Measurements from ENCODE around the gene CXCL9. TPM values are rescaled to one million over a fixed set of nuclear protein-coding genes. Genes with fewer than 3 reads are reported as not detected.
"Not testable (repeated sequence)": the region's sequence is repeated elsewhere in the genome, so short reads cannot be mapped to it uniquely, and the experiment has no call there.

CXCL9 gene
- not detected in 2 replicates for total RNA-seq (2014; rRNA removed; shearing (Covaris generic))

DNA sequence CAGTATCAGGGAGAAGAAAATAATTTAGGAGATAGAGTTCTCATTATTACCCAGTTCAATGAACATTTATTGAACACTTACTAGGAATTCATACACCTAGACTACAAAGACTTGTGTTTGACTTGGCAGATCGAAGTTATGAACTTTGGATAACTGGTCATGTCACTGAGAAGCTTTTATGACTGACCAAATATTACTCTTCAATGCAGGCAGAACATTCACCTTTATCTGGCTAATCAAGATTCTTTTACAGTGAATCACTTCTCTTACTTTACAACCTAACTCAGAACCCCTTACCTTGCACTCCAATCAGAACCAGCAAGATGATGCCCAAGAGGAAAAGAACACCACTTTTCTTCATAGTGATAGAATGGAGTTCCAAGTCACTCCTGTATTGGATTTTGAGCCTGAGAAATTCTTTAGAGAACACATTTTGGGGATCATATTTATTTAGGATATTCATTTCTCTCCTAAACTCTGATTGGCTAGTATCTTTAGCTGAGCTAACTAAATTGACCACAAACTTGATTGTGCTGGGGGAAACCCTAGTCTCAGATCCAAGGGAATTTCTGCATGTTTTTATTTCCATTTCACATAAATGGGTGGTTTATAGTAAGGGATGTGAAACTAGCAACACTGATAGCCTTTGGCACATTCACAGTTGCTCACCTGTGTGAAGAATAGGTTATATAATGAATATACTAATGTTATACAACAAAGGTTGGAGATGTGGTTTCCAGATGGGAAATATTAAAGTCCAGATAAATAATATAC is at the start of gene CXCL9:
Gene CXCL9, minus strand, starts transcription at position 421 of the 774 bp plus-strand sequence. Its CDS starts 60 bp downstream, at position 361.
- no peak for DNase-seq (ENCODE audit: low read depth)

GRCh38 chr4:76055421-76055820 is 48.1 kb upstream of the CXCL9 start:
- DNase-seq (ENCODE audit: low read depth), result no peak

GRCh38 chr4:76055016-76055415 is 47.7 kb upstream of the CXCL9 start:
- no peak for DNase-seq (ENCODE audit: low read depth)

GRCh38 chr4:76053730-76054129 is 46.4 kb upstream of the CXCL9 start:
- no peak for DNase-seq (ENCODE audit: low read depth)

- DNase-seq (ENCODE audit: low read depth), result not testable (repeated sequence)
Observed at GRCh38 chr4:76050560-76051050, 43.3 kb upstream of the CXCL9 start.

- DNase-seq (ENCODE audit: low read depth), result not testable (repeated sequence)
Observed at GRCh38 chr4:76049860-76050416, 42.6 kb upstream of the CXCL9 start.

DNA sequence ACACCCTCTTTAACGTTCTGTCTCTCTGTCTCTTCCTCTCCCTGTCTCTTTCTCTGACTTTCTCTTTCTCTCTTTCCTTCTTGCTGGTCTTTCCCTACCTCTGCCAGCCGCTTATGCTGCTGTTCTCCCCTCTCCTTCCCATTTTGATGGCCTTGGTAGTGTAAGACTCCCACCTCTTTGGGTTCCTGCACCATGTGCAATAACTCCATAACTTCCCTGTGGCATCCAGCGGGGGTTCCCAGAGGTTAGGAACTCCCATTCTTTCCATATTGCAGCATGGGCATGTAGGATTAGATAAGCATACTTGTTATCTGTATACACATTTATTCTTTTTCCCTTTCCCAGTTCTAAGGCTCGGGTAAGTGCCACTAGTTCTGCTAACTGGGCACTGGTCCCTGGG is 37.4 kb upstream of the CXCL9 start:
- not testable (repeated sequence) for DNase-seq (ENCODE audit: low read depth)

DNA sequence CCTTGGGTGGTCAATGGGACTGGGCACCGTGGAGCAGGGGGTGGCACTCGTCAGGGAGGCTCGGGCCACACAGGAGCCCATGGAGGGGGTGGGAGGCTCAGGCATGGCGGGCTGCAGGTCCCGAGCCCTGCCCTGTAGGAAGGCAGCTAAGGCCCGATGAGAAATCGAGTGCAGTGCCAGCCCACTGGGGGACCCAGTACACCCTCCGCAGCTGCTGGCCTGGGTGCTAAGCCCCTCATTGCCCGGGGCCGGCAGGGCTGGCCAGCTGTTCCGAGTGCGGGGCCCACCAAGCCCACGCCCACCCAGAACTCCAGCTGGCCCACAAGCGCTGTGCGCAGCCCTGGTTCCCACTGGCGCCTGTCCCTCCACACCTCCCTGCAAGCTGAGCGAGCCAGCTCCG is 36.0 kb upstream of the CXCL9 start:
- not testable (repeated sequence) for DNase-seq (ENCODE audit: low read depth)

- not testable (repeated sequence) for DNase-seq (ENCODE audit: low read depth)
Observed at GRCh38 chr4:76042241-76042998, 35.1 kb upstream of the CXCL9 start.

- DNase-seq (ENCODE audit: low read depth), result no peak
Observed at GRCh38 chr4:76036855-76037254, 29.5 kb upstream of the CXCL9 start.

DNA sequence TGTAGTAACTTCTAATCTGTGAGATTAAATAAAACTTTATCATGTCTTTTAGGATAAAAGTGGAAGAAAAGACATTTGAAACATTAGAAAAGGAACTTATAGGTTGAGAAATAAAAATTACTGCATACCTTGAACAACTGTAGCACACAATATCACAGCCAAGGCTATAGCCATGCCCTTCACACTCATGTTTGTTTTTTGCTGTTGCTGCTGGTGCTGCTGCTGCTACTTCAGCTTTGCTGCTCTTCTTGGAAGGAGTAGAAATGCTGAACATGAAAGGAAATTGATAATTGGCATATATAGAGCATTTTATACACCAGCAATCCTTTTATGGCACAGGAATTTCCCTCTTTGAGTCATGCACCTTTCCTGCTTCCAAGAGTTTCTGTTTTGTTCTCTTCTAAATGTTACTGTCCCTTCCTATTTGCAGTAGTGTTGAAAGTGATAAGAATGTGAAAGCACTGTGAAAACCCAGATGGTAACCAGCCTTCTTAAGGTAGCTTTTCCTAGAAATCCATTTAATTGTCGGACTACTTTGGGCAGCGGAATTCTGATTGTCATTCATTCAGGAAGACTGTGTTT is 28.6 kb upstream of the CXCL9 start, which contains the start of gene CXCL11:
Gene CXCL11, minus strand, starts transcription at position 272 of the 582 bp plus-strand sequence. Its CDS starts 83 bp downstream, at position 189.
- DNase-seq (ENCODE audit: low read depth), result no peak

- no peak for DNase-seq (ENCODE audit: low read depth)
Observed at GRCh38 chr4:76035141-76035540, 27.8 kb upstream of the CXCL9 start.

- no peak for DNase-seq (ENCODE audit: low read depth)
Observed at GRCh38 chr4:76029300-76029699, 22.0 kb upstream of the CXCL9 start.

GRCh38 chr4:76028350-76028765 is 21.0 kb upstream of the CXCL9 start:
- no peak for DNase-seq (ENCODE audit: low read depth)

- DNase-seq (ENCODE audit: low read depth), result no peak
Observed at GRCh38 chr4:76024065-76024464, 16.8 kb upstream of the CXCL9 start.

GRCh38 chr4:76023389-76023788 is 16.1 kb upstream of the CXCL9 start, which contains the start of gene CXCL10:
TSS of gene CXCL10 (minus strand) at chr4:76023497. CDS start at chr4:76023431, 66 bp downstream.
- DNase-seq (ENCODE audit: low read depth), result peak; percentile 9

DNA sequence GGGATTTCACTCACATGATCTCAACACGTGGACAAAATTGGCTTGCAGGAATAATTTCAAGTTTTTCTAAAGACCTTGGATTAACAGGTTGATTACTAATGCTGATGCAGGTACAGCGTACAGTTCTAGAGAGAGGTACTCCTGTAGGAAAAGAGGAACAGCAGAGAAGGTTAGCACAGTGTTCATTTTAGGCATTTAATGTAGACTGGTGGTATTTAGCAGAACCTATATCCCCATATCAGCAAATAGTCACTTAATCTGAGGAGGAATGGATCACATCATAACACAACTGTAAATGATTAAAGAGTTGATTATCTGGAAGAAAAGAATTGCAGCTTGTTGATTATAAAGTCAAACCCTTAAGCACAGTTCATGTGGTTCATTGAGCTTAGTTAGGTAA is 15.4 kb upstream of the CXCL9 start:
- DNase-seq (ENCODE audit: low read depth), result no peak

GRCh38 chr4:76022031-76022430 is 14.7 kb upstream of the CXCL9 start:
- DNase-seq (ENCODE audit: low read depth), result no peak

DNA sequence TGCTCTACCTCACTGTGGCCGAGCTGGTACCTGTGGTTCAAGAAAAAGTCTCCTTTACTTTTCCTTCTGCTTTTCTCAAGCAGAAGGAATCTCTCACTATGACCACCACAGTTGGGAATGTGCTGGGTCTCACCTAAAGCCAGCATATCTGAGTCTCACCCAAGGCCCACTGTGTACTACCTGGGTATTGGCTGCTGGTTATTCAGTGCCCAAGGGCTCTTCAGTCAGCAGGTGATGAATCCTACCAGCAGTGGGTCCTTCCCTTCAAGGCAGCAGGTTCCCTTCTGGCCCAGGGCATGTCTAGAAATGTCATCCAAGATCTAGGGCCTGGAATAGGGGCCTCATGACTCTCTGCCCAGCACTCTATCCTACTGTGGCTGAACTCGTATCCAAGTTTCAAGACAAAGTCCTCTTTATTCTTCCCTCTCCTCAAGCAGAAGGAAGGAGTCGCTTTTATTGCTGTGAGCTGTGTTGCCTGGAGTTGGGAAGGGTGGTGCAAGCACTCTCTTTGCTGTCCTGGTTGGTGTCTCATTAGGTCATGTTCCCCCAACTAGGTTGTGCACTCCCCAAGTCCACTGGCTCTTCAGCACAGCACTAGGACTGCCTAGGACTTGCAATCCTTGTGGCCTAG is 9.9 kb upstream of the CXCL9 start:
- DNase-seq (ENCODE audit: low read depth), result no peak

DNA sequence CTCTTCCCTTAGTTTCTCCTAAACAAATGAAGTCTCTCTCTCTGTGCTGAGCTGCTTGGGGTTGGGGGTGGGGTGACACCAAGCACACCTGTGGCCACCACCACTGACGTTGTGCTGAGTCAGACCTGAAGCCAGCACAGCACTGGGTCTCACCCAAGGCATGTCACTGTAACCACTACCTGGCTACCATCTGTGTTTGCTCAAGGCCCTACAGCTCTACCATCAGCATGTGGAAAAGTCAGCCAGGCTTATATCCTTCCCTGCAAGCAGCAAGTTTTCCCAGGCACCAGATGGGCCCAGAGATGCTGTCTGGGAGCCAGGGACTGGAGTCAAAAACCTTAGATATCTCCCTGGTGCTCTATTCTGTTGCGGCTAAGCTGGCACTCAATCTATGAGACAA is 9.1 kb upstream of the CXCL9 start:
- DNase-seq (ENCODE audit: low read depth), result no peak

DNA sequence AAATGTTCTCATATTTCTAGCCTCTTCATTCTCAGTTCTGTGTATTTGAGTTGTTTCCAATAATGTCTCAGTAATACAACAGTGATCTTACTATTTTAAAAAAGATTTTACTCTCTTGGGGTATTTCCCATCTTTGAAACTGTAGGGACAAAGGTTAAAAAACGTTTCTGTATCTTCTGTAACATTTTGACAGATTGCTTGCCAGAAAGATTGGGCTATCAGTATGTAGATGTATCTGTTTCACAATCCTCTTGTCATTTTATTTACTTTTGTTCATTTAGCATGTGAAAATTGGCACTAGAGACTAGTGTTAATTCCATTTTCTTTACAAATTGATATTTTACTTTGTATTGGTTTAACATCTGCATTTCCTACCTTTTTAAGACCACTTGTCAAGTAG is 6.2 kb upstream of the CXCL9 start:
- DNase-seq (ENCODE audit: low read depth), result no peak
